AML-193 (cell line): ENCODE data around the gene RECK.

Experiments used
- DNase-seq, 2 experiments: peaks; one replicate each; lab custom pipeline; 2025; lab: John Stamatoyannopoulos, UW

RECK gene

GRCh38 chr9:36140086-36141084, 103.7 kb downstream of the RECK start:
- peak; percentile 56 to 61 for DNase-seq

GRCh38 chr9:36141288-36141687, 104.6 kb downstream of the RECK start:
- no peak for DNase-seq

- DNase-seq = no peak
Observed at GRCh38 chr9:36141761-36142160, 105.0 kb downstream of the RECK start.

- peak; percentile 28 to 30 for DNase-seq
Observed at GRCh38 chr9:36142510-36143244, 106.0 kb downstream of the RECK start.

GRCh38 chr9:36143245-36143641, 106.5 kb downstream of the RECK start:
- no peak for DNase-seq

GRCh38 chr9:36144309-36145232, 107.9 kb downstream of the RECK start:
- peak; percentile 20 to 25 for DNase-seq

GRCh38 chr9:36145970-36146369, 109.3 kb downstream of the RECK start:
- DNase-seq = no peak

- DNase-seq = no peak
Observed at GRCh38 chr9:36146651-36147050, 109.9 kb downstream of the RECK start.

- DNase-seq = no peak
Observed at GRCh38 chr9:36147441-36148175, 110.9 kb downstream of the RECK start.

GRCh38 chr9:36148311-36149051, 111.8 kb downstream of the RECK start:
- DNase-seq = peak; percentile 9 to 25

GRCh38 chr9:36149197-36149596, 112.5 kb downstream of the RECK start:
- no peak for DNase-seq

GRCh38 chr9:36150574-36151315, 114.0 kb downstream of the RECK start:
- peak; percentile 25 to 27 for DNase-seq

- DNase-seq = peak; percentile 80 to 87
Observed at GRCh38 chr9:36151316-36152210, 114.8 kb downstream of the RECK start.

- DNase-seq = no peak
Observed at GRCh38 chr9:36152741-36153438, 116.2 kb downstream of the RECK start.

GRCh38 chr9:36153746-36154145, 117.0 kb downstream of the RECK start:
- no peak for DNase-seq

GRCh38 chr9:36154331-36154952, 117.7 kb downstream of the RECK start:
- DNase-seq = peak; percentile 69 to 83

GRCh38 chr9:36156116-36156515, 119.4 kb downstream of the RECK start:
- no peak for DNase-seq
